ENCODE measurements around the gene PIP4K2A. TPM values are rescaled to one million over a fixed set of nuclear protein-coding genes. Genes with fewer than 3 reads are reported as not detected.
A peak's percentile ranks its signal among the peaks of the same experiment; 100 is the strongest.

The PIP4K2A gene
- total RNA-seq, 6 experiments from 2014 or later = 50.1 to 67.9 (median 58.9) TPM

DNA sequence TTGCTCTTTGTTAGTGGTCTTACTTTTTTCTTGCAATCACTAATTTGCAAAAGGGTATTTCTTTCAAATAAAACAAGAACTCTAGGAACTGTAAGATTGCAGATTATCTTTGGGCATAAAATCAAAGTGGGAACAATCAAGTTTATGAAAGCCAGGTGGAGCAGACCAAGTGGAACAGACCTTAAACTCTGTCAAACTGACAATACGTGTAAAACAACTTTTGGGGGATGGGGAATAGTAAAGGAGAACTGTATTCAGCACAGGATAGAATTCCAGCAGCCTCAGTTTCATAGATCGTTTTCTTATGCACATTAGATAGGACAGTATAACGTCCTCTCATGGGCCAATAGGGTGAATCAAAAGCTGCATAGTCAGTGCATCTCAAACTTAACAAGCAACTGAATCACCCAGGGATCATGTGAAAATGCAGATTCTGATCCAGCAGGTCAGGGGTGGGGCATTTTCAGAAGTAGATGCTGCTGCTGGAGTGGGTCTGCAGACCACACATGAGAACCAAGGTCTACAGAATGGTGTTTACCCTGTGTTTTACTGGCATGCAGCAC lies 120.7 kb downstream of the PIP4K2A start:
- H3K4me1 Mint-ChIP-seq (ENCODE audit: low read depth) = peaks cover 43% of the 10 kb centered on the region

DNA sequence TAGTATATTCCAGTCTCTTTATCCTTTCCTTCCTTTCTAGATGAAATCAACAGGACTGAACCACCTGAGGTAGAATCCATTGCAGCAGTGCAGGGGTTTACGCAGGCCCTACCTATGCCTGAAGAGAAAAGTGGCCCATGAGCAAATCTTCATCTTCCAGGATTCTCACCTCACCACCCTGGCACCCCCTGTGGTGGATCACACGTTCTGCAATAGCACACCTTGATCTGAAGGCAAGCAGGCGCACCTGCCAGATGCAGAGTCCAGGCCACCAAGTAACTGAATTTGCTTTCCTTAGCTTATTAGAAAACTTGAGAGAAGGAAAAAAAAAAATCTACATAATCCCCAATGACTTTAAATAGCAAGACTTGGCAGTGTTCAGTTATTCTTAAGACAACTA lies 121.4 kb downstream of the PIP4K2A start:
- Mint-ChIP-seq H3K4me1 (ENCODE audit: low read depth) (peaks cover 36% of the 10 kb centered on the region), H3K9me3 (no peaks in the 10 kb centered on the region)
- TF ChIP-seq, protein P1, sequence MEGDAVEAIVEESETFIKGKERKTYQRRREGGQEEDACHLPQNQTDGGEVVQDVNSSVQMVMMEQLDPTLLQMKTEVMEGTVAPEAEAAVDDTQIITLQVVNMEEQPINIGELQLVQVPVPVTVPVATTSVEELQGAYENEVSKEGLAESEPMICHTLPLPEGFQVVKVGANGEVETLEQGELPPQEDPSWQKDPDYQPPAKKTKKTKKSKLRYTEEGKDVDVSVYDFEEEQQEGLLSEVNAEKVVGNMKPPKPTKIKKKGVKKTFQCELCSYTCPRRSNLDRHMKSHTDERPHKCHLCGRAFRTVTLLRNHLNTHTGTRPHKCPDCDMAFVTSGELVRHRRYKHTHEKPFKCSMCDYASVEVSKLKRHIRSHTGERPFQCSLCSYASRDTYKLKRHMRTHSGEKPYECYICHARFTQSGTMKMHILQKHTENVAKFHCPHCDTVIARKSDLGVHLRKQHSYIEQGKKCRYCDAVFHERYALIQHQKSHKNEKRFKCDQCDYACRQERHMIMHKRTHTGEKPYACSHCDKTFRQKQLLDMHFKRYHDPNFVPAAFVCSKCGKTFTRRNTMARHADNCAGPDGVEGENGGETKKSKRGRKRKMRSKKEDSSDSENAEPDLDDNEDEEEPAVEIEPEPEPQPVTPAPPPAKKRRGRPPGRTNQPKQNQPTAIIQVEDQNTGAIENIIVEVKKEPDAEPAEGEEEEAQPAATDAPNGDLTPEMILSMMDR (IDR thresholded peaks at IDR 0.05) = no peak

More for the DNA sequence above, 120.7 kb downstream of the PIP4K2A start:
- peaks cover 1% of the 10 kb centered on the region; the same call in 1 of the 2 replicates for H3K27me3 Mint-ChIP-seq (ENCODE audit: insufficient read depth)
- DNase-seq = no peak
- TF ChIP-seq, protein P1 (IDR thresholded peaks at IDR 0.05) = no peak
- no peaks in the 10 kb centered on the region for H3K9me3 Mint-ChIP-seq
- no peak overlapping the region for H3K27ac Mint-ChIP-seq
- peaks cover 12% of the 10 kb centered on the region for H3K36me3 Mint-ChIP-seq (ENCODE audit: low read depth)
- no peak overlapping the region for H3K4me3 Mint-ChIP-seq

DNA sequence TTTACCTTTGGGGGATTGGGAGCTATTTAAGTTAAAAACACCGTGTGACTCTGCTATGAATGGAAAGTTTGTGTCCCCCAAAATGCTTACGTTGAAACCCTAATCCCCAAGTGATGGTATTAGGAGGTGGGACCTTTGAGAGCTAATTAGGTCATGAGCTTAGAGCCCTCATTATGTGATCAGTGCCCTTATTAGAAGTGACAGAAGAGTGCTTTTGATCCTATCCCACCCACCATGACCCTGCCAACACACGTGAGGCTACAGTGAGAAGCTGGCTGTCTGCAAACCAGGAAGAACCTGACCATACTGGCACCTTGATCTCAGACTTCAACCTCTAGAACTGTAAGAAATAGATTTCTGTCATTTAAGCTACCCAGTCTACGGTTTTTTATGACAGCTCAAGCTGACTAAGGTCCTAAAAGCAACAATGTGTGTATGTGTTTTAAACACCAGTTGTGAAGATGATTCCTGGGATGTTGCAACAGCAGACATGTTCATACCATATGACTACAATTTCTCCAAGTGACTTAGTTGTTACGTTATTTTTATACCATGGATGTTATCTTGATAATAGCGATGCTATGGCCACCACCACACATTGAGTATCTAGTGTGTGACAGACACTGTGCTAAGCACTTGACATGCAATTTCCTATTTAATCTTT lies 124.4 kb downstream of the PIP4K2A start:
- Mint-ChIP-seq H3K4me1 (ENCODE audit: low read depth) (peaks cover 17% of the 10 kb centered on the region), H3K27ac (peak overlapping the region; percentile 27; the same call in 1 of the 2 replicates), H3K4me3 (no peak overlapping the region), H3K36me3 (ENCODE audit: low read depth) (peaks cover 16% of the 10 kb centered on the region), H3K27me3 (ENCODE audit: insufficient read depth) (peaks cover 1% of the 10 kb centered on the region; the same call in 1 of the 2 replicates), H3K9me3 (no peaks in the 10 kb centered on the region)
- TF ChIP-seq, protein P1 (IDR thresholded peaks at IDR 0.05) = no peak
- DNase-seq = no peak

More for the DNA sequence above, 121.4 kb downstream of the PIP4K2A start:
- no peak overlapping the region for H3K4me3 Mint-ChIP-seq
- DNase-seq = no peak
- H3K27ac Mint-ChIP-seq = no peak overlapping the region
- H3K36me3 Mint-ChIP-seq (ENCODE audit: low read depth) = peaks cover 16% of the 10 kb centered on the region
- H3K27me3 Mint-ChIP-seq (ENCODE audit: insufficient read depth) = peaks cover 1% of the 10 kb centered on the region; the same call in 1 of the 2 replicates

DNA sequence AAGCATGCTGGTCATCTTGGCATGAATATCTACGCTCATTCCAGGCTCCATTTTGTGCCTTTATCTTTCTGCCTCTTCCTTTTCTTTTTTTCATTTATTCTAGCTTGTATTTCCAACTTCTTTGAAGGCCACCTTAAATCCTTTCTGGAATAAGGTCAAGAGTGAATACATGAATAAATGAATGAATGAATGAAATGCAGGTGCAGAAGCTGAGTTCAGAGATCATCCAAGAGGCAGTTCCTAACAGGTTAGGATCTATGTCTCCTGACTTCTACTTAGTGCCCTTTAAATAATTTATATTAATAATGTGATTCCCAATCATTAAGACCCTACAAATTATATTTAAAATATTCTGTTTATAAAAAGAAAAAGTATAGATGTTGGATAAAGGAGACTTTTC lies 125.9 kb downstream of the PIP4K2A start:
- Mint-ChIP-seq H3K27ac (no peak overlapping the region), H3K4me3 (no peak overlapping the region), H3K4me1 (ENCODE audit: low read depth) (peaks cover 17% of the 10 kb centered on the region), H3K27me3 (ENCODE audit: insufficient read depth) (peaks cover 1% of the 10 kb centered on the region; the same call in 1 of the 2 replicates), H3K9me3 (no peaks in the 10 kb centered on the region), H3K36me3 (ENCODE audit: low read depth) (peaks cover 16% of the 10 kb centered on the region)
- TF ChIP-seq, protein P1 (IDR thresholded peaks at IDR 0.05) = no peak
- DNase-seq = no peak

DNA sequence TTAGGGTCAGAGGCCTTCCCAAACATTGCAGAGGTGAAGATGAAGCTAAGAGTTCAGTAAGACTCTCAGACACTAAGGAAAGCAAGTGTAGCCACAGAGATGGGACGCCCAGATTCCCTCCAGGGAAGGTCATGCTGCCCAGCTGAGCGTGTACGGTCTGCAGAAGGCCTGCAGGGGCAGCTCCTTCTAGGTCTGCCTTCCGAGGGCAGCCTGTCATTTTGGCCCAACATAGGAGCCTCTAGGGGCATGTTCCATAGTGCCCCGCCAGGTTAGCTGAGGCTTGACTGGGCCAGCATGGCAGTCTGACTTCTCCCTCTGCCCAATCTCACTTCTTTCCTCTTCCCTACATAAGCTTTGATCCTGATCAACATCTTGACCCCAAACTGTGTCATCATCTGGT lies 130.7 kb downstream of the PIP4K2A start:
- Mint-ChIP-seq H3K9me3 (no peaks in the 10 kb centered on the region), H3K27ac (no peak overlapping the region), H3K27me3 (ENCODE audit: insufficient read depth) (peaks cover 5% of the 10 kb centered on the region), H3K4me3 (no peak overlapping the region), H3K4me1 (ENCODE audit: low read depth) (peaks cover 7% of the 10 kb centered on the region; the same call in 1 of the 2 replicates), H3K36me3 (ENCODE audit: low read depth) (peaks cover 24% of the 10 kb centered on the region; the same call in 1 of the 2 replicates)
- TF ChIP-seq, protein P1 (IDR thresholded peaks at IDR 0.05) = no peak
- DNase-seq = no peak
